GM21447 (cell line): ENCODE measurements around the gene TMEM209.
"Not testable (repeated sequence)": the region's sequence is repeated elsewhere in the genome, so short reads cannot be mapped to it uniquely, and the experiment has no call there.

Experiments used
- ATAC-seq: cut with Tn5 transposase; IDR thresholded peaks from one replicate; pipeline ENCODE4 v1.9.1; 2021; ENCODE audit not compliant: unreplicated experiment

Gene TMEM209

DNA sequence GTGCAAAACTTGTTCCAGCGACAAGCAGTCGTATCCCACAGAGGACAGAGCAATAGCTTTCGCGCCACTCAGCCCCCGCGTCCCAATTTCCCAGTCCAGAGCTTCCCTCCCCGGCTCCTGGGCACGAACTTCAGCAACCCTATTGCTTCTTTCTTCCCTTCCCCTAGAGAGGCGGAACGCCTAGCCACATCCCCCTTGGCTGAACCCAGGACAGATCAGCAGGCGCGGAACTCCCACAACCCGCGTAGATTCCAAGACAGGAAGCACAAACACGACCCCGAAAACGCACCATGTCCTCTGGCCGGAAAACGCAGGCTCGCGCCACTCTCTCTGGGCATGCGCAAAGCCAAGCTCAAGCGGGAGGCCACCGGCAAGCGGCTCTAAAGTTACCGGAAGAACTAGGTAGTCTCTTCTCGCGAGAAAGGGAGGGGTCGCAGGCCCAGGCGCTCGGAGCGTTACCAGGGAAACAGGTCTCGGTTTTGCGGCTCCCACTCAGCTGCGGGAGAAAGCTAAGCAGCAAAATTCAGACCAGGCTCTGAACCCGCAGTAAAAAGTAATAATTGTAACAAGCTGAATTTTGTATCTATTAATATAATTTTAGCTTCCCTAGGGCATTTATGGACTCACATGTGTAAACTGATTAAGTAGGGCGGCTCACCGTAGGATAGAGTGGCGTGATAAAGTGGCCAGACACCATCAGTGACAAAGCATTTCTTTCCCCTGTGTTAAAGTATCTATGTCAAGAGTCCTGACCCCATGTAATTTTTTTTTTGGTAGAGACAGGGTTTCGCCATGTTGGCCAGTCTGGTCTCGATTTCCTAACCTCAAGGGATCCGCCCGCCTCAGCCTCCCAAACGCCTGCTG, at the start of gene TMEM209:
Gene TMEM209, minus strand, starts transcription at position 323 of the 864 bp plus-strand sequence. Its CDS starts 31 bp downstream, at position 292.
- peak; percentile 98 for ATAC-seq

GRCh38 chr7:130254555-130254954, 49.3 kb upstream of the TMEM209 start:
- ATAC-seq: no peak

DNA sequence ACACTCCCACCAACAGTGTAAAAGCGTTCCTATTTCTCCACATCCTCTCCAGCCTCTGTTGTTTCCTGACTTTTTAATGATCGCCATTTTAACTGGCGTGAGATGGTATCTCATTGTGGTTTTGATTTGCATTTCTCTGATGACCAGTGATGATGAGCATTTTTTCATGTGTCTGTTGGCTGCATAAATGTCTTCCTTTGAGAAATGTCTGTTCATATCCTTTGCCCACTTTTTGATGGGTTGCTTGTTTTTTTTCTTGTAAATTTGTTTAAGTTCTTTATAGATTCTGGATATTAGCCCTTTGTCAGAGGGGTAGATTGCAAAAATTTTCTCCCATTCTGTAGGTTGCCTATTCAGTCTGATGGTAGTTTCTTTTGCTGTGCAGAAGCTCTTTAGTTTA, 44.4 kb upstream of the TMEM209 start:
- ATAC-seq: not testable (repeated sequence)

- not testable (repeated sequence) for ATAC-seq
These were observed 43.6 kb upstream of the TMEM209 start for GRCh38 chr7:130248842-130249241.

DNA sequence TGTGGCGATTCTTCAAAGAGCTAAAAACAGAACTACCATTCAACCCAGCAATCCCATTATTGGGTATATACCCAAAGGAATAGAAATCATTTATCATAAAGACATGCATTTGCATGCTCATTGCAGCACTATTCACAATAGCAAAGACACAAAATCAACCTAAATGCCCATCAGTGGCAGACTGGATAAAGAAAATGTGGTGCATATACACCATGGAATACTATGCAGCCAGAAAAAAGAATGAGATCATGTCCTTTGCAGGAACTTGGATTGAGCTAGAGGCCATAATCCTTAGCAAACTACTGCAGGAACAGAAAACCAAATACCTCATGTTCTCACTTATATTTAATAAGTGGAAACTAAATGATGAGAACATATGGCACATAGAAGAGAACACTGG, 41.3 kb upstream of the TMEM209 start:
- not testable (repeated sequence) for ATAC-seq

DNA sequence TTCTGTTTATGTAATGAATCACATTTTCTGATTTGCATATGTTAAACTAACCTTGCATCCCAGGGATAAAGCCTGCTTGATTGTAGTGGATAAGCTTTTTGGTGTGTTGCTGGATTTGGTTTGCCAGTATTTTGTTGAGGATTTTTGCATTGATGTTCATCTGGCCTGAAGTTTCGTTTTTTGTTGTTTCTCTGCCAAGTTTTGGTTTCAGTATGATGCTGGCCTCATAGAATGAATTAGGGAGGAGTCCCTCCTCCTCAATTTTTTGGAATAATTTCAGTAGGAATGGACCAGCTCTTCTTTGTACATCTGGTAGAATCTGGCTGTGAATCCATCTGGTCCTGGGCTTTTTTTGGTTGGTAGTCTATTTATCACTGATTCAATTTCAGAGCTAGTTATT, 38.3 kb upstream of the TMEM209 start:
- ATAC-seq: not testable (repeated sequence)

- ATAC-seq: no peak
These were observed 37.2 kb upstream of the TMEM209 start for GRCh38 chr7:130242198-130243014.

DNA sequence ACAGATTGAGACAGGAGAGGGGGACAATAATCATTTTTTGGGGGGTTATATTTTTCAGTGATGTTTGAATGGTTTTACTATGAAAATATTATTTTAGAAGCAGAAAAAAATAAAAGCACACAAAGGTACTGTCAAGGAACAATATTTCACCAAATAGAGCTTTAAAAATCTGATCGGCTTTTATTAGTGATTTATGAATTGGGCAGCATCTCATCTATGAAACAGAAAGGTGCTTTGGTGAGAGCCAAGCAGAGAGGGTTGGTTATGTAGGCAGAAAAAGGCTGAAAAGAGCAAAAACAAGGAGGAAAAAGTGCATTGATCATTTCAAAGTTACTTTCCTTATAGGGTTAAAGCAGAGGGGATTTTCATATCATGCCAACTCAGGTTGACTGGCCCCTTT, 35.0 kb upstream of the TMEM209 start:
- no peak for ATAC-seq

GRCh38 chr7:130236361-130236760, 31.2 kb upstream of the TMEM209 start:
- not testable (repeated sequence) for ATAC-seq

GRCh38 chr7:130234078-130234477, 28.9 kb upstream of the TMEM209 start:
- ATAC-seq: no peak

DNA sequence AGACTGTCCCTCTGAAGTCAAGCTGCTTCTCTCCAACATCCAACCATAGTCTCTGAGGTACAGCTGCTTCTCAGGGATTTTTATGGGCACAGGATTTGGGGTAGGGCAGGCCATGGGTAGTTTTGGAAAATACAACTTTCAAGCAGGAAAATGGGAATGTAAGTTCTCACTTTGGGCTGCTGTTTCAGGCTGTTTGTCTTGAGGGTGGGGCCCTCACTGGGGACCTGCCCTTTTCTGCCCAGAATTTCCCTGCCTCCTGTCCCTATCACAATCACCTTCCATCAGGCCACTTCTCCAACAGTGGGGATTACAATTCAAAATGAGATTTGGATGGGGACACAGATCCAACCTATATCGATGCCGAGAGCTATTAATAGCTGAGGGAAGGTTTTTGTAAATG, 27.0 kb upstream of the TMEM209 start:
- no peak for ATAC-seq

DNA sequence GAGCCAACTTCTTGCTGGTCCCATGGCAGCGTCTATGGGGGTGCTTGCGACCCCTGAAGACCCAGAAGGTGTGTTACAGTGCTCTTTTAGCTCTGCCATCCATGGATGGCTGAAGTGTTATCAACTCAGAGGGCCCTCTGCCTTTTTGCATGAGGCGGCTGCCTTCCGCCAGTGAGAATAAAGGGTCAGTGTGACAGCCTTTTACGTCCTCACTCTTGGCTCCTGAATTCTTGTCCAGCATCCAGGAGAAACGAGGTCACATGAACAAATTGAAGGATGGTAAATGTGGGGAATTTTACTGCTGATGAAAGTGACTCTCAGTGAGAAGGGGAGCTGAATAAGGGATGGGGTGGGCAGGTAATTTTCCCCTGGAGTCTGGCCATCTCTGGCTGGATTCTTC, 26.6 kb upstream of the TMEM209 start:
- ATAC-seq: no peak

DNA sequence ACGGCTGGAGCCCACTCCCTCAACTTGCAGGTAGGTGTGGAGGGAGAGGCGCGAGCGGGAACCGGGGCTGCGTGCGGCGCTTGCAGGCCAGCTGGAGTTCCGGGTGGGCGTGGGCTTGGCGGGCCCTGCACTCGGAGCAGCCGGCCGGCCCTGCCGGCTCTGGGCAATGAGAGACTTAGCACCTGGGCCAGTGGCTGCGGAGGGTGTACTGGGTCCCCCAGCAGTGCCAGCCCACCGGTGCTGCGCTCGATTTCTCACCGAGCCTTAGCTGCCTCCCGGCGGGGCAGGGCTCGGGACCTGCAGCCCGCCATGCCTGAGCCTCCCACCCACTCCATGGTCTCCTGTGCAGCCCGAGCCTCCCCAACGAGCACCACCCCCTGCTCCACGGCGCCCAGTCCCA, 24.8 kb upstream of the TMEM209 start:
- ATAC-seq: not testable (repeated sequence)

DNA sequence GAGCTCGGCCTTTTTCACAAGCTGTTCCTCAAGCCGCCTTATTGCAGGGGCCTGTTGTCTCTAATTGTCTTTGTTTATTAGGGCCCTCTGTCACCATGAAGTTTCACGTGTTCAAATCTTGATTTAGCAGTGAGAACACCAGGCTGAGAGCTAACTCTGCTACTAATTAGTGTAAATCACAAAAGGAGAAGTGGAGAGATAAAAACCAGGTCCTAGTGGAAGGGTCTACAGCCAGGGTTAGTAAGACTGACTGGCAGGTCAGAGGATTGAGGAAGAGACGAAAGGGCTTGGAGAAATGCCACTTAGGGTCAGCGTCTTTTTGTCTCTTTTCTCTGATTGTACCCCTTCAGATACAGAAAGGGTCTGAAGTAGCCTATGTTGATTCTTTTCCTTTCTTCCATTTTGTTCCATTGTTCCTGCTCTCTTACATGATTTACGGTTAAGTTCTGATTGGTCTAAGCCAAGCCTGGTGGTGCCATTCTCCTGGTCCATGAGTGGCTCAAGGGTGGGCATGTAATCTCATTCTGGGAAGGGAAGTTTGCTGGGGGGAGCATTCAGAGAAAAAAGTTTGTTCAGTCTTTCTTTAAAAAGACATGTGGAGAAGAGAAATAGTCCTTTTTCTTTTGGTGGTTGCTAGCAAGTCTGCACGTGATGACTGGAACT, 23.8 kb upstream of the TMEM209 start:
- no peak for ATAC-seq

DNA sequence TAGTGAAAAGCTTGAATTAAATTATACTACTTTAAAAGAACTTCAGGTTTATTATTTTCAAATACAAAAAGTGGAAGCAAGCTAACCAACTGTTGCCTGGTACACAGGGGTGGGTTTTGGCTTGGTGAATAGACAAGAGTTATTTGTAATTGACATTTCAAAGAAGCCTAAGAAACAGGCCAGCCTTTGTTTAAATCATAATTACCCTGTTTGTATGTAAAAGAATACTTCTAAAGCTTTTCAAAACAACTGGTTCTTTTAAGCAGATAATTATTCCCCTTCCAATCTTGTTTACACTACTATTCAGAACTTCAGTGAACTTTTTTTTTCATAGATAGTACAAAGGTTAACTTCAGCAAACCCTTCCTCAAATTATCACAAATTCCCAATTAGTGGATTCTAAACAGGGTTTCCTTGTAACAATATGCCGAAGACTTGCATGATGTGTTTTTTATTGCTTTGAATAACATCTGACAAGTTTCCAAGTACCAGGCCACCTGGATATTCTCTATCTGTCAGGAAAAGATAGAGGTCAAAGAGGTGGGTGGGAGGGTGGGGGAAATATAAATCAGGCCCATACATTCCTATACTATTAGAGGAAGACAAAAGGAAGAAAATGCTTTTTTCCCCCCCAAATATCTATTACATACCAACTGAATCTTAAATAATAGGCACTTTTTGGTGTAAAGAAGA, 22.8 kb upstream of the TMEM209 start:
- no peak for ATAC-seq

DNA sequence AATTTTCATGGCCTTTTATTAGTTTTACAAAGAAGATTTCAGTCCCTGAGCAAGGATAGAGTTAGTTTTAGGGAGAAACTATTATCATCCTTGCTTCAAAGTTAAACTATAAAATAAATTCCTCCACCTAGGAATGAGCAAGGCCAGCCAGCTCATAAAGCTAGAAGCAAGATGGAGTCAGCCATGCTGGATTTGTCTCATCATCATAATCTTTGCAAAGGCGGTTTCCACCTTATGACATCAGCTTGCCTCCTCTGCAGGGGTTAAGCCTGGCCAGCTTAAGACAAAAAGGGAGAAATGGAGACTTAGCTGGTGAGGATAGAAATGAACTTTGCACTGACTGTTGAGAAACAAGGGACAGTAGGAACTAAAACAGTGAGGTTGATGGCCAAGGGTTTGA, 21.1 kb upstream of the TMEM209 start:
- no peak for ATAC-seq

DNA sequence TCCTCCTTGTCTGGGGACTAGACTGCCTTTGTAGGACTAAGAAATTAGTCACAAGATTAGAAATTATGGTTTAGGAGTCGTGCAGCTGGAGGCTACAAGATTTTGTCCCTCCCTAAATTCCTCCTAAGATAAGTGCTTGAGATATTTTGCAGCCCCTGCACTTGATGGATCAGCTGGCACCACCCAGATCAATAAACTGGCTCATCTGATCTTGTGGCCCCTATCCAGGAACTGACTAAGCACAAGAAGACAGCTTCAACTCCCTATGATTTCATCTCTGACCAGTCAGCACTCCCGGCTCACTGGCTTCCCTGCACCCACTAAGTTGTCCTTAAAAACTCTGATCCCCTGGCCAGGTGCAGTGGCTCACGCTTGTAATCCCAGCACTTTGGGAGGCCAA, 19.7 kb upstream of the TMEM209 start:
- not testable (repeated sequence) for ATAC-seq

DNA sequence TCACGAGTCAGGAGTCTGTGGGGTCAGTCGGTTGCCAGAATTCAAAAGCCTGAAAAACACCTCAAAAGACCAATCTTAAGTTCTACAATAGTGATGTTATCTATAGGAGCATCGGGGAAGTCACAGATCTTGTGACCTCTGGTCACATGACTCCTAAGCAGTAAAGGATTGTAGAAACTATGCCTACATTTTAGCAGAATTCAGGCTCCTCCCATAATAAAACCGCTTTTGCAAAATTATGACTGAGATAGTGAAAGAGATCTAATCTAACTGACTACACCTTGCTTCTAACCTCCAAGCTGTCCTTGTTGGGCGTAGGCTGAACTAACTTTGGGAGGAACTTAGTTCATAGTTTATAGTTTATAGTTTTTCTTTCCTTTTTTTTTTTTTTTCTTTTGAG, 19.0 kb upstream of the TMEM209 start:
- ATAC-seq: no peak

DNA sequence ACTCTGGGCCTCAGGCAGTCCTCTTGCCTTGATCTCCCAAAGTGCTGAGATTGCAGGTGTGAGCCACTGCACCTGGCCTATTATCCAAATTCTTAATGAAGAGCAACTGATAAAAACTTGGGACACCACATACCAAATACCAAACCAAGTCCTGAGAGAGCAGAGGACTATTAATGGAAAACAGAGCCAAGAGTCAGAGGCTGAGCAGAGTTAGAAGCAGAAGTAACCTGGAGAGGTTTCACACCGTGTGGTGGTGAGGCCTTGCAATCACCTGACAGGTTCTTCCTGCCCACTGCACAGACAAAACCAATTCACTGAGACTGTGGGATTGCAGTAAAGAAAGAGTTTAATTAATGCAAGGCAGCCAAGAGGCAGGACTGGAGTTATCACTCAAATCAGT, 18.4 kb upstream of the TMEM209 start:
- ATAC-seq: no peak

DNA sequence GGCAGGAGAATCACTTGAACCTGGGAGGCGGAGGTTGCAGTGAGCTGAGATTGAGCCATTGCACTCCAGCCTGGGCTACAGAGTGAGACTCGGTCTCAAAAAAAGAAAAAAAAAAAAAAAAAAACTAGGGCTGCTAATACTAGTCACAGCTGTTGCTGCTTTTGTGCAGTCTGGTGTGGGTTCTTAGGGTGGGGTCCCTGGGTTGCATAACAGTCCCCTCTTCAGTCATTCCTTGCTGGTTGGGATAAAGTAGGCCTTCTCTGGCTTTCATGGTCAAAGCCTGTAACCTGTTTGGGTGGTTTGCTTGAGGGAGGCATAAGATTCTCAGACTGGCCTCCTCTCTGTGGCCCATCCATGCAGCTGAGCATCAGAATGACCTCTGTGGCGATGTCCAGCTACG, 16.5 kb upstream of the TMEM209 start:
- ATAC-seq: no peak

GRCh38 chr7:130219871-130220270, 14.7 kb upstream of the TMEM209 start:
- no peak for ATAC-seq
